GM19468 (cell line): ENCODE measurements around the gene LRRC28.

Experiments
- ATAC-seq: cut with Tn5 transposase; IDR thresholded peaks from one replicate; pipeline ENCODE4 v1.9.1; 2021; ENCODE audit warnings: mild to moderate bottlenecking, moderate library complexity, moderate number of reproducible peaks; ENCODE audit not compliant: unreplicated experiment; ENCODE audit errors: extremely low read depth

The LRRC28 gene

DNA sequence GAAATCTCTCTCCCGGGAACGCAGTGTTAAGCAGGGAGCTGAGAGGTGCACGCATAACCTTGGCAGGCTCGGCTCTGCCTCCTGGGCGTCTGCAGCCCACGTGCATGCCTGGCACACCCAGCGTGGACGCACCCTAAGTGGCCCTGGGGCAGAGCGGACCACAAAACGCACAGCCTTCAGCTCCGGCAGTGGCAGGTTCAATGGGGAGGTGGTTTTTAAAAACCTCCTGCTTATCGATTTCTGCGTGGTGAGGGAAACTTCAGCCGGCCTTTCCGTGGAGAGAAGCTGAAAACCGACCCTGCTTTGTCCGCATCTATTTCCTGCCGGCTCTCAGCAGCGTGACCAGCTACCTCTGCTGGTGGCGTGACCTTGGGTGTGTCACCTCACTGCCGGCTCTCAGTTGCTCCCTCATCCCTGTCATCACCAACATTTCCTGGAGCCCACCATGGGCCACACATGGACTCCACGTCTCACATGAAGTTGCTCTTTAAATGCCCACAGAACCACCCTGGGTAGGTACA lies 179.7 kb downstream of the LRRC28 start:
- ATAC-seq: no peak

DNA sequence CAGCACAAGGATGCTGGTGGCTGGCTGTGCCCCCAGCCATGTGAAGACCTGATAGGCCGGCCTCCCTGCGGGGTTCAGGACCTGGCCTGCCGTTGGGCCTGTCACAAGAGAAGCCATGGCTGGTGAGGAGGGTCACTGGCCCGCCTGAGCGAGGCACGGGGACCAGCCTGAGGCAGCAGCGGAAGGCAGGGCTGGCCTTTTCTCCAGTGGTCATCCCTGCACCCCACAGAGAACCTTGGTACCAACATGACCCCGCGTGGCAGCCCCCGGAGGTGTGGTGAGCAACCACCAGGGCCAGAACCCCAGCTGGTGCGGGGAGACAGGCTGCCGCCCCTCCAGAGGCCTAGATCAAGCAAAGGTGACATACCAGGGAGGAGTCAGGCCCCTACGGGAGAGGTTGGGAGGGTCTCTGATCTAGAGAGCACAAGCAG lies 180.4 kb downstream of the LRRC28 start:
- ATAC-seq: no peak

DNA sequence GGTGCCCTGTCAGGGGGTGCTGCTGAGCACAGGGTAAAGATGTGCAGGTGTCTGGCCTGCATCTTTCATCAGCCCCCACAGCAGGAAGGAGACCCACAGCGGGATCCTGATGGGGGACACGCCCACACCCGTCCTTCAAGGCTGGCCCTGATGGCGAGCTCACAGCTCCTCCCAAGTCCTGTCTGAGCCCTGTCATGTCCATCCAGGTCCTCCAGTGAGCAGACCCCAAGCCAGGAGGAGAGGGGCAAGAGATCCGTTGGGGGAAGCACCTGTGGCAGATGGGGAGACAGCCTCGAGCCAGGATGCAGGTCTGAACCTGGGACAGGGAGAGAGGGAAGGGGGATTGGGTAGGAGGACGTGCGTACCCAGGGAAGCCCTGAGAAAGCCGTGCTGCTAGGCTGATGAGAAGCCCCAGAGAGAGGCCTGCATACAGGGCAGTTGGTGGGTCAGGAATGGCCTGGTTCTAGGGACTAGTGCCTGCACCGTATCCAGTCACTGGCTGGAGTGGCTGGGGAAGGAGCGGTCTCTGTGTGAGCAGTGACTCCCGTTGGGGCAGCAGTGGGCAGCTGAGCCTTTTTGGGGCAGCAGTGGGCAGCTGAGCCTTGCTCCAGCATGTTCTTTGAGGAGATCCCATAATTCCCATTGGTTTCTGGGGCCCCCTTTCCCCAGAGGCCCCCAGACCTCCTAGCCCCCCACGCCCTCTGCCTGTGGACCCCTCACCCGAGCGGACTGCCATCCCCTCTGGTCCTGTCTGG lies 181.2 kb downstream of the LRRC28 start:
- no peak for ATAC-seq

DNA sequence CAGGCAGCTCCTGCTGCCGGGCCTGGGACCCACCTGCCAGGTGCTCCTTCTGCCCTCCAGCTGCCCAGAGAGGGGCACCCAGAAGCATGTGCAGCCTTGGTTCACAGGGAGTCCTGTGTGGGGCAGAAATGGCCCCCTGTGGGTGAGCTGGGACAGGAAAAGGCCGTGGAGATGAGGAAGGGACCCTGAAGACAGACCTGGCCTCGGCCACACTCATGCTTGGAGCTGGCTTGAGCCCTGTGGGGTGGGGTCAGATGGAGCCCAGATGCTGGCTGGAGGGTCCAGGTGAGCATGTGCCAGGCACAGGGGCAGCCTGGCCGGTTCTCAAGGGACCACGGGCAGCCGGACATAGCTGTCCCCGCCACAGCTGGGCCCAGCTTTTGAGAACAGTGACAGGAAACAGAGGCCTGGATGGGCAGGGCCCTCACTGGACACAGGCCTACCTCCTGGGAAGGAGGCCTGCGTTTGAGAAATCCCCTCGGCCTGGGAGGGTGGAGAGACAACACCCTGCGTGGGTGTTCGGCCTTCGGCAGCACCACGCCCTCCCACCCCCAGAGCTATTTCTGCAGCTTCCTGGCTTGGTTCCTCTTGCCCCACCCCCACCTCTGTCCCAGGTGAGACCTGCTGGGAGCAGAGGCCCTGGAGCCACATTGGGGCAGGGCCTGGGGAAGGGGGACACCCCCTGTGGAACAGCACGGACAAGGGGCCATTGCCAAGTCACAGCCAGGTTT lies 181.9 kb downstream of the LRRC28 start:
- ATAC-seq: no peak

DNA sequence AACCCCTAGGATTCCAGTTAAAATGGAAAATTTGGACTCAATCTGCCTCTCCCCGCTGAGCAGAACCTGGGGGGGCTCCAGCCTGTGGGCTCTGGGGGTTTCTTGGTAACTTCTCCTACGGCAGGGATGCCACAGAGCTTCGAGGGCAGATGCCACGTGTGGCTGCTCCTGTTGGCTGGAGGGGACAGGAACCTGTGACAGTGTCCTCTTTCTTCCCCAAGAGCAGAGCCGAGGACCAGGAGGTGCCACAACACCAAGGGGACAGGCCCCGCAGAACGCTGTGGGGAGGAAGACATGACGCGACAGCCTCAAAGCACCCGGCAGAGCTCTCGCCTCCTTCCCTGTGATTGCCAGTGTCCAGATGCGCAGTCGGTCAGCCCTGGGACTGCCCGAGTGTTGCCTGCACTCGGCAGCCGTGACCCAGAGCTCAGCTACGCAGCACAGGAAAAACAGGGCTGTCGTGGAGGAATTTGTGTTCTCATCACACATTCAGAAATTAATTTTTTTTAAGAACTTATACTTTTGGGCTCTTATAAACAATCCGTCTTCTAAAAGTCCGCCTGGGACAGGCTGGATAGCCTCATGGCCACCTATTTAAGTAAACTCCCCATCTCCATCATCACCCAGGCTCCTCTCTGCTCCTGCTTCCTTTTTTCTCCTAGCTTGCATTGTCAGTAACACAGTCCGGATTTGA lies 182.6 kb downstream of the LRRC28 start:
- ATAC-seq: no peak

DNA sequence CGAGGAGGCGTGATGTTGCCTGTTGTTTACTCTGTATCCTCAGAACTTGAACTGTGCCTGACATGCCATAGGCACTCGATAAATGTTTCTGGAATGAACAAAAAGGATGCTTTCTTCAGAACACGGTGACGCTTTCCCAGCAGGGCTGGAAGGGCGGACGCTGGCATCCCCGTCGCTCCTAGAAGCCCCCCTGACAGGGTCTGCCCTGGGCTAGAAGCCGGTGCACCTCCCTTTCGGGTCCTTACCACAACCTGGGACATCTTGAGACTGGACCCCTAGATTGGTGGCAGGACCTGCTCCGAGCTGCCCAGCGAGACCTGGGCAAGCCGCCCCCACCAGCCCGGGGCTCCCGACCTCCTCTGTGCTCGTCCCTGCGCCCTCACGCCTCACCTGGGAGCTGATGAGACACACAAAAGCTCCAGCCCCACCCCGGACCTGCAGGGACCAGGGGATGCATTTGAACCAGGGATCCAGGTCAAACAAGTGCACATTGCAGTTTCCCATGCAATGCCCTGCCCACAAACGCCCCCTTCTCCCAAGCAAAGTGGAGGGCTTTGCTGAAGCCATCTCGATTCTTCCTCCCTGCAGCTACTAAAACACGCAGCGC lies 183.3 kb downstream of the LRRC28 start:
- ATAC-seq: no peak

DNA sequence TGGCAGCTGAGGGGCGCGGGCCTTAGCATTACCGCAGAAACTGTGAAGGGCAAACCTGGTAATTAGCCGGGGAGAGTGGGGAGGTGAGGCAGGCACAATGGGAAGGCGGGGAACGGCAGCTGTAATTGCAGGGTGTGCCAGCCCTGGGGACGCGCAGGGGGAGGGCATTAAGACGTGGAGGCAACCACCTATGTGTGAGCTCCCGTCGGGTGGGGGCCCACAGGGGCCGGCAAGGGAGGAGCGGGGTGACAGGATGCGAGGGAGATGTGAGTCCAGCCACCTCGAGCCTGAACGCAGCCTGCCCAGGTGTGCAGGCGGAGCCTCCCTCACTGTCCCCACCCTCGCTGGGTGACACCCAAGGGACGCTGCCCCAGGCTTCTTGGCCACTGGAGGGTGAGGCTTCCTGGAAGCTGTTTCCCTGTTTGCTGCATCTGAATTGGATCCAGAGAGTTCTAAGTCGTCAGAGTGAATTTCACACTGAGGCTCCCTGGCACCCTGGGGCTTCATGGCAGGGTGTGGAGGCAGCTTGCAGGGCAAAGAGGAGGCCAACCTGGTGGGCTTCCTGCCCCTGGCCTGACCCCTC lies 183.9 kb downstream of the LRRC28 start:
- no peak for ATAC-seq

DNA sequence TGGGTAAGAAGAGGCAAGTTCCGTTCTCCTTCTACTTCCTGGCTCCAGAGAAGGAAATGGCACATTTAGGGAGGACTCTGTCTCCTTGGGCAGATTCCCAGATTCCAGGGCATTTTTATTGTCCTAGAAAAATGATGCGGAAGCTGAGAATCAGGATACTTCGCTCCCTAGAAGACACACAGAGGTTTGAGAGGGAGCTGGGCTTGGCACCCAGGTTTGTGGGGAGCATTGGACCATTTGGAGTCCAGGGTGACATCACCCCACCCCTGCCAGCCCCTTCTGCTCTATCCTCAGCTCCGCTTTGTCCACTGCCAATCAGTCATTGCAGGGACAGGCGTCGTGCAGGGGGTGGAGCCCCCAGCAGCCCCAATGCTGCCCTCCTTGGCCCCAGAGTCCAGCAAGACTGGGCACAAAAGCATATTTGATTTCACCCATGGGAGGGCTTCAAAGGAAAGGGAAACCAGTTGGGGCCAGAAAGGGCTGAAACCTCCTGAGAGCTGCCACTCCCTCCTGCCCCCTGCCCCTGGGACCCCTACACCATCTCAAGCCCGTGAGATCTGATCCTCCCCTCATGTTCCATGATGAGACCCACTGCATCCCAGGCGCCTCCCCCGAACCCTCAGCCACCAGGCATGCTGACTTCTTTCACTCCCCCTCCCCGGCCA lies 184.7 kb downstream of the LRRC28 start:
- no peak for ATAC-seq

DNA sequence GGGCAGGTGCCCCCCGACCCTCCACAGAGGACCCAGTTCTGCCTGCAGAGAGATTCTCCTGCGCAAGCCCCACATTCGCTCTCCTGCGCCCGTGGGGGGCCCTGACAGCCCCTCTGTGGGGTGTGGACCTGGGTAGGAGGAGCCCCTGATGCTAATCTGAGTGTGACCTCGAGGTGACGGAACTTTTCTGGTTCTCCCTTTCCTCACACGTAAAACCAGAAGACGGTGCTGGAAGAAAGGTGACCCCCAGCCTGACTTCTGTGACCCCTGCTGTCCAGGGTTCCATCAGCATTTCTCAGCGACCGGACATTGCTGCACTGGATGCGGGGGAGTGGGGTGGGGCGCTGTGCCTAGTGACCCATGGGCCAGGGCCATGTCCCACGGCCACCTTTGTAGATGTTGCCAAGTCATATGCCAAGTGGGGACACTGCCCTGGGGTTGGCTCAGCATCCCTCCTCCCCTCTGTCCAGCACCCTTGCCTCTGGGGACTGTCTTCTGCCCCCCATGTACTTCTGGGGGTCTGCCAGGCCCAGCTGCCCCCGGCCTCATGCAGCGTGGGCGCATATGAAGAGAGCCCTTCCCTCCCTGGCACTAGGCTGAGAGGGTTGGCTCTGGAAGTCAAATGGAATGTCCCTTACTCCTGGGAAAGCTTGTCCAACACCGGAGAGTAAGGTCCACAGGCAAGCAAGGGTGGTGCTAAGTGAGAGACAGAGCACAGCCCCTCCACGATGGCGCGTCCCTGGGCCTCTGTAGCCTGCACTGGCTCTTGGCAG lies 185.4 kb downstream of the LRRC28 start:
- no peak for ATAC-seq

DNA sequence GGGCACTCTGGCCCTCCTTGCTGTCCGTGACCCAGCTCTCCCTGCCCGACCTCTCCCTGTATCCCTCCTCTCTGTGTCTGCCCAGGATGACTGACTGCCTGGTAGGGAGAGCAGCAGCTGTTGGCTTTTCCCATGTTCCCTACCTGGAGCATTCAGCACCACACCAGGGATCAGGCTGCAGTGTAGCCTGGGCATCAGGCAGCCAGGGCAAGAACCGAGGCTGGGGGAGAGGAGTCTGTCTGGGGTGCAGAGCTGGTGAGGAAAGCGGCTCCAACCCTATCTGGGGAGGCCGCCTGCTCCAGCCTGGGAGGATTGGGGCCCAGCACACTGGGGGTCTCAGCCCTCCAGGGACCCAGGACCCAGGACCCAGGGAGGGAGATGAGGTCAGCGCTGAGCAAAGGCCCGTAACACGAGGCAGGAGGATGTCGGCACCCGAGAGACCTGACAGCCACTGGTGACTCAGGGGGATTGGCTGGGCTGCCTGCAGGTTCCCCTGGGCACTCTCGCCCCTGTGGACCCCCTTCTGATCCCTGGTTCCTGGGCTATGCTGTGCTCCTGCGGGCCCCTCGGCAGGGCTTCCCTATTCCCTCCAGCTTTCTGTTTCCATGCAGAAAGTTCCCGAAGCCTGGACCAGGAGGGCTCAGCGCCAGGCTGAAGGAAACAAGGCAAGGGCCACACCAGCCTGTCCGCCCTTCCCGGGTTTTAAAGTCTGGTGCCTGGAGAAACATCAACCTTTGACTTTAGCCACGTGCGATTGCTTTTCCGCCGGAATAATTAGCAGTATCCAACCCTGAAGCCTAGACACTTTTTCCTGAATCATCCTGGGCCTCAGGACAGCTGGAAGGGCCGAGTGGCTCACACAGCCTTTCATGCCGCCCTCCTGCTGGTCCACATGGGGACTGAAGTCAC lies 186.3 kb downstream of the LRRC28 start:
- ATAC-seq: no peak

DNA sequence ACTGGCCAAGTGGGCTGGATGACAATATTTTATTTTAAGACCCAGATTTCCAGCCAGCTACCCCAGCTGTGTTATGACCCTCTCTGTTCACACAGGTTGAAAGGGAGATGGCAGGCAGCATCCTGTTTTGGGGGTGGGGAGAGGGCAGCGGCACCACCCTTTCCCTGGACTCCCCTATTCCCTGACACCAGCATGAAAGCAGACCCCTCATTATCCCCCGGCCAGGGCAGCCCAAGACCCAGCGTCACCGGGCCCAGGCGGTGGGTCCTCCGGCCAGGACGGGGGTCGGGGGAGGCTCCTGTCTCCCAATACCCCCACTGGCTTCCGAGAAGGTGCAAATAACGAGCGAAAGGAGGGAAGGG lies 186.9 kb downstream of the LRRC28 start:
- ATAC-seq: no peak

DNA sequence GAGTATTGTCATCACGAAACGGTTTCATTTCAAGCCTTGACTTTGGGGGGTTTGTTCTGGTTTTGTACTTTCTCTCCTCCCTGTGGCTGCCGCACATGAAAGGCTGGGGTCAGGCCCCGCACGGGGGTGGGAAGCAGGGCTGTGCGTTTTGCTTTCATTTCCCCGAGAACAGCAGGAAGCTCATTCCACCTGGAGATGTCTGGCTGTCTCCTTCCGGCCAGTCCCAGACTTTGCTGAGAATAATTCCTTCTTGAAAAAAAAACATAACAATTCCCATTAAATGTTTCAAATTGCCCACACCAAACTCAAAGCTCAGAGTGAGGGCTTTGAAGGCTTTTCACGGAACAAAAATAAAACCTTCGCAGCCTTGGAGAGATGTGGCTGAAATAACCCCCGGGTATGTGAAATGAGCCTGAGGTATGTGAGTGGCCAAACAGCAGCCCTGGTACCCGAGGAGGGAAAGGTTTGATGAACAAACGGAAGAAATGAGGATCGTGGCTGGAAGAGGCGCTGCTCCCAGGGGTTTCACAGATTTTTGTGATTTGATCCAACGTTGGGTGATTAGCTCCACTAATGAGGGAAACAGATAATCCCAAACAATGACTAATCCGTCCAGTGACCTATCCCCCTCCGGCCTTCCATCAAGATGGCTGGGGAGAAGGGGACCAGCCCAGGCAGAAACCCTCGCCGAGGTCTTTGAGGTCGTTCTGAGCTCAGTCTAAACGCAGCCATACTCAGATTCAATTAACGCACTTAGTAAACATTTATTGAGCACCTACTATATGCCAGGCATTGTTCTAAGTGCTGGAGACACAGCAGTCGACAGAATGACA lies 187.6 kb downstream of the LRRC28 start:
- no peak for ATAC-seq

DNA sequence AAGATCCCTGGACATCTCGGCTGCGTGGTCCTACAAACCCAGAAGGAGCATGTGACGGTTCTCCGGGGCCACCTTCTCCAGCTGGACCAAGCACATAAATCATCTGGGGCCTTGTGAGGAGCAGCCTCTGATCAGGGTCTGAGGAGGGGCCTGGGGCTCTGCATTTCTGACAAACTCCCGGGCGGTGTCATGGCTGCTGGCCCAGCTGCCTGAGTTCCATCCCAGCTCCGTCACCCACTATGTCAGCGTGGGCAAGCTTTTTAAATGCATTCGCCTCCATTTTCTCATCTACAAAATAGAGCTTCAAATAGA lies 188.2 kb downstream of the LRRC28 start:
- ATAC-seq: no peak

DNA sequence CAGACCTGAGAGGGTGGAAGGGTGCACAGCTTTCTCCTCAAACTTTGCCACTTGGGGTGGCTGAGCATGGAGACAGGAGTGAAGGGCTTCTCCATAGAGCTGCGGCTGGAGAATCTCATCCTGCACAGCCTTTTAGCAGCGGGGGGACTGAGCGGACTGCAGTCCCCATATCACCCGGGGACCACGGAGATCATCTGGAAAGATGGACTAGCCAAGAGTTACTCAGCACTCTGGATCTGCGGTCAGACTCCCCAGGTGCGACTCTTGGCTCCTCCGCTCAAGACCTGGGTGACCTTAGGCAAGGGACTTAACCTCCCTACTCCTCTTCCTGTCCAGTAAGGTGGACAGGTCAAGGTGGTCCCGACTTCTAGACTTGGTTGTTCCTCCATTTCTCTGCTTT lies 188.7 kb downstream of the LRRC28 start:
- no peak for ATAC-seq
